Fibroblast of upper back skin (primary cell): ENCODE data around the gene CDK9.
"Not testable (repeated sequence)": the region's sequence is repeated elsewhere in the genome, so short reads cannot be mapped to it uniquely, and the experiment has no call there.

Experiments
- DNase-seq: peaks from one replicate; pipeline ENCODE4 v3.0.0-alpha.2; 2013

CDK9 gene

DNA sequence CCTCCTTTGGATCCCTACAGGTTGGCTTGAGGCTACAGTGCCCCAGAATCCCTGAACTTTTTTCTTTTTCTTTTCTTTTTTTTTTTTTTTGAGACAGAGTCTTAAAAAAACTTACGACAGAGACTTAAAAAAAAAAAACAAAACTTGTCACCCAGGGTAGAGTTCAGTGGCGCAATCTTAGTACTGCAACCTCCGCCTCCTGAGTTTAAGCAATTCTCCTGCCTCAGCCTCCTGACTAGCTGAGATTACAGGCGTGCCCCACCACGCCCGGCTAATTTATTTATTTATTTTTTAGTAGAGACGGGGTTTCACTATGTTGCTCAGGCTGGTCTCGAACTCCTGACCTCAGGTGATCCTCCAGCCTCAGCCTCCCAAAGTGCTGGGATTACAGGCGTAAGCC lies 4.9 kb upstream of the CDK9 start:
- DNase-seq, result not testable (repeated sequence)

GRCh38 chr9:127781806-127782205 lies 4.0 kb upstream of the CDK9 start:
- DNase-seq, result no peak

DNA sequence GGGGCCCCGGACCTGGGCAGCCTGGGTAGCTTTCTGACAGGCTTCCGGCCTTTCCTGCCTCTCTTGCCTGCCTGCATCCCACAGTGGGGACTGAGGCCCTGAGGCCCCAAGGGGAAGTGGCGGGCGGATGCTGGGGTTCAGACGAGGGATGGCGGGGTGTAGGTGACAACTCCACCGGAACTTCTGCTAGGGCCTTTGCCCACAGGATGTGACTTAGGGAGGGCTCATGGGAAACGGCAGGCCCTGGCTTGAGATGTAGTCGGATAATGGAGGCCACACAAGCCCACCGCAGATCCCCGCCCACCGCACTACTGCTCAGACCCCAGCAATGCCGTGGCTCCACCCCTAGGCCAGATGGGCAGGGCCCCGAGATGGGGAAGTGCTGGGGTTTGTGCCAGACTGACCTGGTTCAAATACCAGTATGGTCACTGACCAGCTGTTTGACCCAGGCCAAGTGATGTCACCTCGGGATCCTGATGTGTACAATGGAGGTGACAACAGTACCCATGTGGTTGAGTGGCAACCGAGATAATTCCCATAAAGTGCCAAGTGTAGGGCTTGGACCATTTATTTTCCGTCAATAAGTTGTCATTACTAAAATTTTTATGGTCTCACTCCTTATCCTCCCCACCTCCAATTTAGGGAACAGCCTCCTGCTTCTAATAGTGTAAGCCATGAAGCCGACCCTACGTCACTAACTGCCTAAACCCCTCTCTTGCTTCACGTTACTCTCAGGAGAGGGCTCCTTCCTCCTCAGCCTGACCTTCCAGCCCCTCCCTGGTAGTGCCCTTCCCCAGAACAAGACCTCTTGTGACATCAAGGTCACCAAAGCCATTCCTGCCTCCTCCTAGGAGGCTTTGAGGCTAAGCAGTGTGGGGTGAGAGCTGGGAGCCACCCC lies 2.5 kb upstream of the CDK9 start:
- DNase-seq, result no peak

- peak; percentile 72 for DNase-seq
Observed at GRCh38 chr9:127785023-127785932, 556 bp upstream of the CDK9 start.

DNA sequence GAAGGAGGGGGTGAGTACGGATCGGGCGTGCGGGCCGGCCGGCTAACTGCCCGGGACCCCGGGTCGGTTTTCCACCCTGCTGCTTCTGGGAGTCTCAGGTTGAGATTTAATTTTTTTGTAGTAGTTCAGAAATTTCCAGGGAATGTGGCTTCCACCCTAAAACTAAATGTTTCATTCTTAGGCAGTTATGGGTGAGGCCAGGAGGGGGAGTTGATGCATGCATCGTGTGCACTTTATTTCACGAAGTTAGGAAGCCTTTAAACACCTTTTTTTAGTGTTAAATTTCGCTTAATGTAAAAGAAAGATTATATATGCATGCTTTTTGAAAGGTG lies 905 bp downstream of the CDK9 start:
- DNase-seq, result no peak

GRCh38 chr9:127788337-127789011 lies 2.6 kb downstream of the CDK9 start:
- no peak for DNase-seq

GRCh38 chr9:127789179-127789578 lies 3.3 kb downstream of the CDK9 start:
- no peak for DNase-seq

GRCh38 chr9:127790094-127790855 lies 4.4 kb downstream of the CDK9 start:
- DNase-seq, result no peak

- no peak for DNase-seq
Observed at GRCh38 chr9:127791085-127791484, 5.3 kb downstream of the CDK9 start.

DNA sequence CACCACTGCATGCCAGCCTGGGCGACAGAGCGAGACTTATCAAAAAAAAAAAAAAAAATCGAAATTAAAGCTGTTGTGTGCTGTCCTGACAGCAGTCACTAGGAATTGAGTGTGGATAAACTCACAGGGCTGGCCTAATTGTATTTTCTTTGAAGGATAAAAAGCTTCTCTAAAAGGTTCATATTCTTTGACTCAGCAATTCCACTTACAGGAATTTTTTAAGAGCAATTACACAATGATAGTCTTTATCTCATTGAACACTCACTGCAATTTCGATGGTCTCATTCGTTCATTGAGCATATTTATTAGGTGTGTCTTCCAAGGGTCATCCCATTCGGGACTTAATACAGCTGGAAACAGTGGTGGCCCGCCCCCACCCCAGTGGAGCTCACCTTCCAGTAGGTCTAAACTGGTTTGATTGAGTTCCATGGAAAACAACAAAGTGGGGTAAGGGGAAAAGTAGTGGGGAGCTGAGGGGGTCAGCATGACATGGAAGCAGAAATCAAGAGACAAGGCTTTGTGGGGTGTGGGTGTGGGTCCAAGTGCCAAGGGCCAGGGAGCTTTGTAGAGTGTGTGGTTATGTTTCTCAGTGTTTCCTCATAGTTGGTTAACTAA lies 6.7 kb downstream of the CDK9 start:
- no peak for DNase-seq

GRCh38 chr9:127793093-127793708 lies 7.4 kb downstream of the CDK9 start:
- no peak for DNase-seq

DNA sequence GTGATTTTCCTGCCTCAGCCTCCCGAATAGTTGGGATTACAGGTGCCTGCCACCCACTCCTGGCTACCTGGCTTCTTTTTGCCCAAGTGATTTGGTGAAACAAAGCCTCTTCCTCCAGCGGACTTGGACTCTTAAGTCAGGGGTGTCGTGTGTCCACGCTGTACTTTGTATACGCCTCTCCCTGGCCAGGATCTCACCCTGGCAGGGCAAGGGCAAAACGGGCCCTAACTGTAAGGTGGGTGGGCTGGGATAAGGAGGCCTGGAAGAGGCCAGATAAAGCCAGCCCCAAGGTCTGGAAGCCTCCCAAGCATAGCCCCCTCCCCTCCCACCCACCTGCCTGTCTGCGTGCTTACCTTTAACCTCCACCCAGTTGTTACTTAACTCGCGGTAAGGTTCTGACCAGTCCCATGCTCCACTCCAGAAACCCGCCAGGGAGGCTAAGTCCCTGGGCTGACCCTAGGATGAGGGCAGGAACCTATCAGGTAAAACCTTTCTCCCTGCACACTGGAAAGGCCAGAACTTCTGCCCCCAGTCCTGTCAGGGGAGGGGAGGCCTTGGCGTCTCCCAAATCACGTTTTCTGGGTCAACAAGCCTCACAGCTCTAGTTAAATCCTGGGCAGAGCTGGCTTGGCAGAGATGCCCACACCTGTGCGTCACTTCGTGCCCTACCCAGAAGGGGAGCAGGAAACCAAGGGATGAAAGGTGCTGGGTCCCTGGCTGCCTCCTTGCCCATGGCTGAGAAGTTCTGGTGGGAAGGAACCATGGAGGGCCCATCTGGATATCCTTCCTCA lies 8.4 kb downstream of the CDK9 start:
- DNase-seq, result no peak

- no peak for DNase-seq
Observed at GRCh38 chr9:127796225-127796813, 10.5 kb downstream of the CDK9 start.

DNA sequence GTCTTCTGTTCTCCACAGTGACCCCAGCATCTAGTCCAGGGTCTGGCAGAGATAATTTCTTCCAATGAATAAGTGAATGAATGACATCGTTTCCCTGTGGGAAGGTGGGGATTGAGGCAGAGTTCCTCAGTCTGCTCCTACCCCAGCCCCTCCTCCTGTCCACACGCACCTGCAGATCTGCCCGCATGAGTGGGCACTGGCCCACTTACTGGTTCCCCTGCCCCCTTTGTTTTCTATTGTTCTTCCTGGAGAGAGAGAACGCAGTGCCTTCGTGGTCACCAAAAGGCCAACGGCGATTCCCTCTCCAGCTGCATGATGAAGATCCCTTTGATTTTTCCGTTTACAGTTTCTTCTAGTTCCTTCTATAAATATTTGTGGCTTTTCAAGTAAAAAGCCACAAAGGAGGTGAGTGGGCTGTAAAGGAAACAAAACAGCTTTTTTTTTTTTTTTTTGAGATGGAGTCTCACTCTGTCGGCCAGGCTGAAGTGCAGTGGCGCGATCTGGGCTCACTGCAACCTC lies 11.1 kb downstream of the CDK9 start:
- no peak for DNase-seq

- DNase-seq, result no peak
Observed at GRCh38 chr9:127801955-127802575, 16.2 kb downstream of the CDK9 start.

- peak; percentile 90 for DNase-seq
Observed at GRCh38 chr9:127802576-127803443, 17.0 kb downstream of the CDK9 start, which contains the start of gene FPGS. FPGS (plus strand) TSS chr9:127802882; CDS start chr9:127802925, 43 bp downstream.

DNA sequence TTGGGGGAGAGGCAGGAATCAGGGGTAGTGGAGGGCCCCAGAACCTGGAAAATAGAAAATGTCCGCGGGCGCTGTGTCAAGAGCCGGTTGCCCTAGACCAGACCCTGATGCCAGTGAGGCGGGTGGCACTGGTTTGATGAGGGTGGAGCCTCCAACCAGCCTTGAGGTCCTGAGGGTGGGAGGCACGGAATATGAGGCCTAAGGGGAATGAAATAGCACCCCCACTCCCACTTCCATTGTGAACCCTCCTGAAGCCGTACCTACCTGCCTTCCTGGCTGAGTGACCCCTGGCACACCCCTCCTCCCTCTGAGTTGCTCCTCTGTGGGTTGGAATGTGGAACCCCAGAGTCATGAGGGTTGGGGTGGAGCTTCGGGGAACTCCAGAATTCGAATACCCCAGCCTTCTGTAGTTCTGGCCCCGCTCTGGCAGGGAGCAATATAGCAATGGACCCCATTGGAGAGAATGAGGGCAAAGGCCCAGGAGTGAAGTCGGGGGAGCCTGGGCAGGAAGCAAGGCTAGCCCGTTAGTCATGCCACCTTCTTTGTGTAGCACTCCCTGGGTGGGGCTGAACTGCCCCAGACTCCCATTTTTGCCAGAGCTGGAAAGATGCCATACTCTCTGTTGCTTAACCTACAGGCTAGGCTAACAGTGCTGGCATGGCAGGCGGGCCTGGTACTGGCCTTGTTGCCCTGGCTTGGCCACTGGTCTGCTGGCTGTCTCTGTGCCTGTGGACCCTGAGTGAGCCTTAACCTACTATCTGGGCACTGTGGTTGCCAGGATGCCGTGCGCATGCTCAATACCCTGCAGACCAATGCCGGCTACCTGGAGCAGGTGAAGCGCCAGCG lies 17.9 kb downstream of the CDK9 start:
- DNase-seq, result no peak

DNA sequence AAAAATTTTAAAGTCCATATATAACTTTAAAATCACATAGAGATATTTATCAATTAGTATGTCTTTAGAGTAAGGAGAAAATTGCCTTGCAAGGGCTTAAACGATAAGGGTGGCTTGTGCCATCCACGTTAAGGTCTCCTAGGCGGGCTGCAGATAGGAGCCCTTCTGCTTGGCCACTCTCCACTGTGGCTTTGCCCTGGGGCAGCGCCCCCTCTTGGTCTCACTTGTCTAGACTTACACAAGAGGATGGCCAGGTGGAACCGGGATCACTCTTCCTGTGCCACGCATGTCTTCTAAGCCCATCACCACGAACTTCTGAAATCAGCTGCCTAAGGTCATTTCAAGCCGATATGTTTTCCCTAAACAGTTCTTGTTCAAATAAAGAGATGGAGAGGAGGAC lies 19.8 kb downstream of the CDK9 start:
- DNase-seq, result no peak
